Ishikawa (cell line): ENCODE results near the gene LSM3.

Experiments used
- EGR1 ChIP-seq: IDR thresholded peaks from 2 replicates; pipeline ENCODE4 v1.6.1; 2012
- EP300 ChIP-seq: IDR thresholded peaks from 2 replicates; pipeline ENCODE4 v1.6.1; 2012; ENCODE audit warnings: borderline replicate concordance
- RAD21 ChIP-seq: IDR thresholded peaks from 2 replicates; pipeline ENCODE4 v1.6.1; 2012; ENCODE audit warnings: low read depth
- REST ChIP-seq: IDR thresholded peaks from 2 replicates; pipeline ENCODE4 v1.6.1; 2012; ENCODE audit warnings: low read depth, mild to moderate bottlenecking
- TAF1 ChIP-seq: IDR thresholded peaks from 2 replicates; pipeline ENCODE4 v1.6.1; 2012; ENCODE audit warnings: low read depth, mild to moderate bottlenecking
- TEAD4 ChIP-seq: IDR thresholded peaks from 2 replicates; pipeline ENCODE4 v1.6.1; 2012
- YY1 ChIP-seq: IDR thresholded peaks from 2 replicates; pipeline ENCODE4 v1.6.1; 2012; ENCODE audit warnings: low read depth
- ZBTB7A ChIP-seq: IDR thresholded peaks from 2 replicates; pipeline ENCODE4 v1.6.1; 2012; ENCODE audit warnings: low read depth
- TF ChIP-seq, protein P1 (sequence below): IDR thresholded peaks from 2 replicates; pipeline ENCODE4 v1.6.1; 2012
- TF ChIP-seq, protein P2 (sequence below): IDR thresholded peaks from 2 replicates; pipeline ENCODE4 v1.6.1; 2012

The LSM3 gene

DNA sequence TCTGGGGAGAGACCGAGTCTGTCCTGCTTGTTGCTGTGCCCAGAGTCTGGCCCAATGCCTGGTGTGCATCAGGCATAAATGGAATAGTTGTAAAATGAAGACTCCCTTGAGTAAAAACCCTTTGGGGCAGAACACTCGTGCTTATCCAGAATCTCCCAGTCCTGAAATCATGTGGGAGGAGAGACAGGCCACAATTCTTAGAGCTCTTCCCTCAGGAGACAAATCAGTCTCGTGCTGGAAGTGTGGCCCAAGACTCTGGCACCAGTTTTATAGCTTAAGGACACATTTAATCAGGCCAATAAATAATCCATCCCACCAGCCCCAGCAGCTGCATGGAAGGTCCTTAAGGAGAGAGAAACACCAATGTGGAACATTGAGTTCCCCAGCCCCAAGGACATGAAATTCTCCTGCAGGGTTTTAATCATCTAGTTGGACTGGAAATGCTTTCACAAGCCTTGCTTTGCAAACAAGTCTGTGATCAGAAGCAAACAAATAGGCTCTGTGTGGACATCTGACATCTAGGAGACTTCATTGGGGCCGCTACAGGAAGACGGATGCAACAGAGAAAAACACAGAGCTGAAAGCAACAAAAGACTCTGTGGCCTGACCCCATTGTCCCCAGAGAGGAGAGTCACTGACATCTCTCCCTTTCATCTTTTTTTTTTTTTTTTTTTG is 70.4 kb downstream of the LSM3 start:
- no peak for TF ChIP-seq TEAD4
- no peak for TF ChIP-seq EGR1
- no peak for TF ChIP-seq TAF1
- TF ChIP-seq ZBTB7A = no peak
- TF ChIP-seq REST = no peak
- no peak for TF ChIP-seq EP300
- no peak for TF ChIP-seq RAD21
- TF ChIP-seq YY1 = no peak
- TF ChIP-seq, protein P1, sequence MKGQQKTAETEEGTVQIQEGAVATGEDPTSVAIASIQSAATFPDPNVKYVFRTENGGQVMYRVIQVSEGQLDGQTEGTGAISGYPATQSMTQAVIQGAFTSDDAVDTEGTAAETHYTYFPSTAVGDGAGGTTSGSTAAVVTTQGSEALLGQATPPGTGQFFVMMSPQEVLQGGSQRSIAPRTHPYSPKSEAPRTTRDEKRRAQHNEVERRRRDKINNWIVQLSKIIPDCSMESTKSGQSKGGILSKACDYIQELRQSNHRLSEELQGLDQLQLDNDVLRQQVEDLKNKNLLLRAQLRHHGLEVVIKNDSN = no peak
- TF ChIP-seq, protein P2, sequence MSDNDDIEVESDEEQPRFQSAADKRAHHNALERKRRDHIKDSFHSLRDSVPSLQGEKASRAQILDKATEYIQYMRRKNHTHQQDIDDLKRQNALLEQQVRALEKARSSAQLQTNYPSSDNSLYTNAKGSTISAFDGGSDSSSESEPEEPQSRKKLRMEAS = no peak
